ENCODE results near the gene AP2A1. TPM values are rescaled to one million over a fixed set of nuclear protein-coding genes. Genes with fewer than 3 reads are reported as not detected.

Gene AP2A1
- total and polyA plus RNA-seq, 2 of the 13 experiments (the other 11 are each of a cell fraction or from before 2014, with no cell fraction given), result 22.7 to 39.7 TPM

- TF ChIP-seq, protein P1, sequence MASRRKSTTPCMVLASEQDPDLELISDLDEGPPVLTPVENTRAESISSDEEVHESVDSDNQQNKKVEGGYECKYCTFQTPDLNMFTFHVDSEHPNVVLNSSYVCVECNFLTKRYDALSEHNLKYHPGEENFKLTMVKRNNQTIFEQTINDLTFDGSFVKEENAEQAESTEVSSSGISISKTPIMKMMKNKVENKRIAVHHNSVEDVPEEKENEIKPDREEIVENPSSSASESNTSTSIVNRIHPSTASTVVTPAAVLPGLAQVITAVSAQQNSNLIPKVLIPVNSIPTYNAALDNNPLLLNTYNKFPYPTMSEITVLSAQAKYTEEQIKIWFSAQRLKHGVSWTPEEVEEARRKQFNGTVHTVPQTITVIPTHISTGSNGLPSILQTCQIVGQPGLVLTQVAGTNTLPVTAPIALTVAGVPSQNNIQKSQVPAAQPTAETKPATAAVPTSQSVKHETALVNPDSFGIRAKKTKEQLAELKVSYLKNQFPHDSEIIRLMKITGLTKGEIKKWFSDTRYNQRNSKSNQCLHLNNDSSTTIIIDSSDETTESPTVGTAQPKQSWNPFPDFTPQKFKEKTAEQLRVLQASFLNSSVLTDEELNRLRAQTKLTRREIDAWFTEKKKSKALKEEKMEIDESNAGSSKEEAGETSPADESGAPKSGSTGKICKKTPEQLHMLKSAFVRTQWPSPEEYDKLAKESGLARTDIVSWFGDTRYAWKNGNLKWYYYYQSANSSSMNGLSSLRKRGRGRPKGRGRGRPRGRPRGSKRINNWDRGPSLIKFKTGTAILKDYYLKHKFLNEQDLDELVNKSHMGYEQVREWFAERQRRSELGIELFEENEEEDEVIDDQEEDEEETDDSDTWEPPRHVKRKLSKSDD (CRISPR knock-in tag; IDR thresholded peaks at IDR 0.05; ENCODE audit: low read depth), result no peak
- 0 out of 2 replicates have a peak, but pooled peaks have one; percentile 17 for TF ChIP-seq HNRNPL (IDR thresholded peaks at IDR 0.05; ENCODE audit: low read depth, low read length)
- no peak for TF ChIP-seq SP1 (IDR thresholded peaks at IDR 0.05)
- TF ChIP-seq SP1 (CRISPR knock-in tag; IDR thresholded peaks at IDR 0.05), result peak; percentile 99
- no peak for TF ChIP-seq ZNF383 (CRISPR knock-in tag; IDR thresholded peaks at IDR 0.05; ENCODE audit: borderline replicate concordance)
- TF ChIP-seq, protein P2, sequence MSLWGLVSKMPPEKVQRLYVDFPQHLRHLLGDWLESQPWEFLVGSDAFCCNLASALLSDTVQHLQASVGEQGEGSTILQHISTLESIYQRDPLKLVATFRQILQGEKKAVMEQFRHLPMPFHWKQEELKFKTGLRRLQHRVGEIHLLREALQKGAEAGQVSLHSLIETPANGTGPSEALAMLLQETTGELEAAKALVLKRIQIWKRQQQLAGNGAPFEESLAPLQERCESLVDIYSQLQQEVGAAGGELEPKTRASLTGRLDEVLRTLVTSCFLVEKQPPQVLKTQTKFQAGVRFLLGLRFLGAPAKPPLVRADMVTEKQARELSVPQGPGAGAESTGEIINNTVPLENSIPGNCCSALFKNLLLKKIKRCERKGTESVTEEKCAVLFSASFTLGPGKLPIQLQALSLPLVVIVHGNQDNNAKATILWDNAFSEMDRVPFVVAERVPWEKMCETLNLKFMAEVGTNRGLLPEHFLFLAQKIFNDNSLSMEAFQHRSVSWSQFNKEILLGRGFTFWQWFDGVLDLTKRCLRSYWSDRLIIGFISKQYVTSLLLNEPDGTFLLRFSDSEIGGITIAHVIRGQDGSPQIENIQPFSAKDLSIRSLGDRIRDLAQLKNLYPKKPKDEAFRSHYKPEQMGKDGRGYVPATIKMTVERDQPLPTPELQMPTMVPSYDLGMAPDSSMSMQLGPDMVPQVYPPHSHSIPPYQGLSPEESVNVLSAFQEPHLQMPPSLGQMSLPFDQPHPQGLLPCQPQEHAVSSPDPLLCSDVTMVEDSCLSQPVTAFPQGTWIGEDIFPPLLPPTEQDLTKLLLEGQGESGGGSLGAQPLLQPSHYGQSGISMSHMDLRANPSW (CRISPR knock-in tag; IDR thresholded peaks at IDR 0.05; ENCODE audit: borderline replicate concordance), result 0 out of 2 replicates have a peak, but pooled peaks have one; percentile 48
- peak; percentile 51; the same call in 1 of the 2 replicates for TF ChIP-seq CENPT (CRISPR knock-in tag; IDR thresholded peaks at IDR 0.05; ENCODE audit: low read depth)
- TF ChIP-seq MTF1 (CRISPR knock-in tag; IDR thresholded peaks at IDR 0.05), result no peak
- peak; percentile 12; the same call in 1 of the 2 replicates for TF ChIP-seq SOX13 (IDR thresholded peaks at IDR 0.05)
- no peak for TF ChIP-seq SOX13 (CRISPR knock-in tag; conservative IDR thresholded peaks at IDR 0.05 in 1 of 2, IDR thresholded peaks at IDR 0.05 in 1 of 2)
- TF ChIP-seq KLF16 (CRISPR knock-in tag; IDR thresholded peaks at IDR 0.05), result peak in 1 of 2 experiments; percentile 55; a peak in 1 of 4 replicates
- TF ChIP-seq KDM1A (CRISPR knock-in tag; IDR thresholded peaks at IDR 0.05), result no peak
- TF ChIP-seq KDM4B (CRISPR knock-in tag; IDR thresholded peaks at IDR 0.05), result 0 out of 2 replicates have a peak, but pooled peaks have one; percentile 38
- TF ChIP-seq MLXIP (CRISPR knock-in tag; IDR thresholded peaks at IDR 0.05; ENCODE audit: borderline replicate concordance), result no peak
- peak; percentile 38 for TF ChIP-seq FOXA3 (CRISPR knock-in tag; IDR thresholded peaks at IDR 0.05)
- no peak for TF ChIP-seq FOXP1 (IDR thresholded peaks at IDR 0.05)
- TF ChIP-seq FOXP1 (CRISPR knock-in tag; IDR thresholded peaks at IDR 0.05), result no peak
- peak; percentile 49; the same call in 1 of the 2 replicates for TF ChIP-seq SP2 (CRISPR knock-in tag; IDR thresholded peaks at IDR 0.05)
- peak; percentile 76 for TF ChIP-seq TBX2 (CRISPR knock-in tag; IDR thresholded peaks at IDR 0.05; ENCODE audit: borderline replicate concordance)
- no peak for TF ChIP-seq ZKSCAN5 (CRISPR knock-in tag; IDR thresholded peaks at IDR 0.05)
- no peak for TF ChIP-seq ZNF75D (CRISPR knock-in tag; IDR thresholded peaks at IDR 0.05; ENCODE audit: borderline replicate concordance)
Measured at GRCh38 chr19:49850487-49851342, 83.9 kb downstream of the AP2A1 start, which contains the start of gene PTOV1 (continued).
